Sigmoid colon (tissue), 4 donors: ENCODE results near the gene CCT6B.
A peak's percentile ranks its signal among the peaks of the same experiment; 100 is the strongest.

Experiments
- EP300 ChIP-seq, 4 donors: sonication (generic); formaldehyde crosslinking; IDR thresholded peaks; one replicate each; pipeline ENCODE4 v1.6.1; 2017; ENCODE audit warnings: antibody characterized with exemption in 4 of 4
- POLR2A ChIP-seq, 2 donors: fragments of 450-650 bp; IDR thresholded peaks; one replicate each; pipeline ENCODE4 v1.6.1; 2016; ENCODE audit warnings: antibody characterized with exemption in 2 of 2, mild to moderate bottlenecking in 2 of 2, moderate library complexity in 2 of 2
- TF ChIP-seq, protein P1 (sequence below), 4 experiments: fragments of 450-650 bp in 3 of 4; fragments of 200-600 bp in 1 of 4; IDR thresholded peaks; one replicate each; pipeline ENCODE4 v1.5.1; 2016 to 2019; ENCODE audit warnings: antibody characterized with exemption in 4 of 4, mild to moderate bottlenecking in 3 of 4, moderate library complexity in 2 of 4

DNA sequence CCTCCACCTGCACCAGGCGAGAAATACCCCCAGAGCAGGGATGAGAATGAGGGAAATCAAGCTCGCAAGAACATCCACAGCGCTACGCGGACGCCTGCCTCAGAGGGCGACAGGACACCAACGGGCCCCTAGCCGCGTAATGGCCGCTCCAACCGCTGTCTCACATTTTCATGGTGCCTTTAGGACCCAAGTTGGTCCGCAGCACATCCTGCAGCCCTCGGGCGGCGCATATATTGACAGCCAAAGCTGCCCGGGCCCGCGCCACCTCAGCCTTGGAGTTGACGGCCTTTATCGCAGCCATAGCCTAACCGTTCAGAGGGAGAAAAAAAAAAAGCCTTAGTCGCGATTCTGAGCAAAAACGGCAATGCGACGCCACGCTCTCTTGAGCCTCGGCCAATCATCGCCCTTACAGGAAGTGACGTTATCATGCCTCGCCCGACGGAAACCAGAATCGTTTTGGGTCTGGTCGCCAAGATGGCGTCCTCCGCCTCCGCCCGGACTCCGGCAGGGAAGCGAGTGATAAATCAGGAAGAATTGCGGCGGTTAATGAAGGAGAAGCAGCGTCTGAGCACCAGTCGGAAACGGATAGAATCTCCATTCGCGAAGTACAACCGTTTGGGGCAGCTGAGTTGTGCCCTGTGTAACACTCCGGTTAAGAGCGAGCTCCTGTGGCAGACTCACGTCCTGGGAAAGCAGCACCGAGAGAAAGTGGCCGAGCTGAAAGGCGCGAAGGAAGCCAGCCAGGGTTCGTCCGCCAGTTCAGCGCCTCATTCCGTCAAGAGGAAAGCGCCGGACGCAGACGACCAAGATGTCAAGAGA, at the start of gene CCT6B, which contains the start of gene ZNF830:
- TF ChIP-seq, protein P1, sequence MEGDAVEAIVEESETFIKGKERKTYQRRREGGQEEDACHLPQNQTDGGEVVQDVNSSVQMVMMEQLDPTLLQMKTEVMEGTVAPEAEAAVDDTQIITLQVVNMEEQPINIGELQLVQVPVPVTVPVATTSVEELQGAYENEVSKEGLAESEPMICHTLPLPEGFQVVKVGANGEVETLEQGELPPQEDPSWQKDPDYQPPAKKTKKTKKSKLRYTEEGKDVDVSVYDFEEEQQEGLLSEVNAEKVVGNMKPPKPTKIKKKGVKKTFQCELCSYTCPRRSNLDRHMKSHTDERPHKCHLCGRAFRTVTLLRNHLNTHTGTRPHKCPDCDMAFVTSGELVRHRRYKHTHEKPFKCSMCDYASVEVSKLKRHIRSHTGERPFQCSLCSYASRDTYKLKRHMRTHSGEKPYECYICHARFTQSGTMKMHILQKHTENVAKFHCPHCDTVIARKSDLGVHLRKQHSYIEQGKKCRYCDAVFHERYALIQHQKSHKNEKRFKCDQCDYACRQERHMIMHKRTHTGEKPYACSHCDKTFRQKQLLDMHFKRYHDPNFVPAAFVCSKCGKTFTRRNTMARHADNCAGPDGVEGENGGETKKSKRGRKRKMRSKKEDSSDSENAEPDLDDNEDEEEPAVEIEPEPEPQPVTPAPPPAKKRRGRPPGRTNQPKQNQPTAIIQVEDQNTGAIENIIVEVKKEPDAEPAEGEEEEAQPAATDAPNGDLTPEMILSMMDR (IDR thresholded peaks at IDR 0.05) = no peak
- TF ChIP-seq EP300 (IDR thresholded peaks at IDR 0.05) (no peak), POLR2A (IDR thresholded peaks at IDR 0.05) (peak; percentile 53 to 62)
